Measurements from ENCODE around the gene IL11.
"Not testable (repeated sequence)": the region's sequence is repeated elsewhere in the genome, so short reads cannot be mapped to it uniquely, and the experiment has no call there.

DNA sequence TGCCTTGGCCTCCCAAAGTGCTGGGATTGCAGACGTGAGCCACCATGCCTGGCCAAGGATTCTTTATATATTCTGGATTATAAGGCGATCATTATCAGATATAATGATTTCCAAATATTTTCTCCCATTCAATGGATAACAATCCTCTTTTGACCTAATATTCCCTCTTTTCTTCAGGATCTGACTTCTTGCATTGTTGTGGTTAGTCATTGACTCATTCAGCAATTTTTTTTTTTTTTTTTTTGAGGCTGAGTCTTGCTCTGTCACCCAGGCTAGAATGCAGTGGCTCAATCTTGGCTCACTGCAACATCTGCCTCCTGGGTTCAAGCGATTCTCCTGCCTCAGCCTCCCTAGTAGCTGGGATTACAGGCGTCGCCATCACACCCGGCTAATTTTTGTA lies 40.5 kb downstream of the IL11 start:
- not testable (repeated sequence) for TF ChIP-seq CTCF, EP300 (IDR thresholded peaks at IDR 0.05)

All from gastroesophageal sphincter (tissue), 3 donors.